GM19468 (cell line): ENCODE results near the gene GHRH.

Experiments
- ATAC-seq: cut with Tn5 transposase; IDR thresholded peaks from one replicate; pipeline ENCODE4 v1.9.1; 2021; ENCODE audit warnings: mild to moderate bottlenecking, moderate library complexity, moderate number of reproducible peaks; ENCODE audit not compliant: unreplicated experiment; ENCODE audit errors: extremely low read depth

Gene GHRH, protein sequence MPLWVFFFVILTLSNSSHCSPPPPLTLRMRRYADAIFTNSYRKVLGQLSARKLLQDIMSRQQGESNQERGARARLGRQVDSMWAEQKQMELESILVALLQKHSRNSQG

DNA sequence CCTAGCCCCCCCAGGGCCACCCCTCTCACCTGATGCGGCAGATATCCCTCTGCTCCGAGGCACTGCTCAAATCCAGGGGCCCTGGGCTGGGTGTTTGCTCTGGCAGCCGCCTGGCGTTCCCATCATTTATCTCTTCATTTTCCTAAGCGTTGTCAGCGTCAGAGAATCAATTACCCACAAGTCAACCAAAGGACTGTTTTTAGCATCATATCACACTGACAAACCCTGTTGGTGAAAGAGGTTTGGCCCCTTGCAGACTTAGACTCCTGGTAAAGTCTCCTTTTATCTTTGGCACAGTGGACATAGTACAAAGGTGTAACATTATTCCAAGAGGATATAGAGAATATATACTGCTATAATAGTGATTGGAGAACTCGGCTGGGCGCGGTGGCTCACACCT, at the start of gene GHRH:
TSS of gene GHRH (minus strand) at position 101 of the 400 bp plus-strand sequence. CDS start 4,925 bp downstream, outside the sequence.
- no peak for ATAC-seq

DNA sequence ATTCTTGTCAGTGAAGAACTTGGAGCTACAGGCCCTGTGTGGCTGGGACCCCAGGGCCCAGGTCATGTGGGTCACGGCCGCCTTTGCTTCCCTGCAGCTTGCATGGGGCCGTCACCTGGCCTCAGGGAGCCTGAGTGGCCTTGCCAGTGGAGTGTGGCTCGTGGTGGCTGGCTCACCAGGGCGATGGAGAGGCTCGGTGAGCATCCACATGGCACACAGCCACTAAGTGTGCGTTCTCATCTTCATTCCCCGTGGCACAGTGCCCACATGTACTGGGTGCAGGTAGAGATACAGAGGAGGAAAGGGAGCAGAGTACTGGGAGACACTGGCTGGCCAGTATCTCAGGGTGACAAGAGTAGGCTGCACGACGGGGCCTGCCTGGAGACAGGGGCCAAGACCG, 49.3 kb upstream of the GHRH start:
- no peak for ATAC-seq

DNA sequence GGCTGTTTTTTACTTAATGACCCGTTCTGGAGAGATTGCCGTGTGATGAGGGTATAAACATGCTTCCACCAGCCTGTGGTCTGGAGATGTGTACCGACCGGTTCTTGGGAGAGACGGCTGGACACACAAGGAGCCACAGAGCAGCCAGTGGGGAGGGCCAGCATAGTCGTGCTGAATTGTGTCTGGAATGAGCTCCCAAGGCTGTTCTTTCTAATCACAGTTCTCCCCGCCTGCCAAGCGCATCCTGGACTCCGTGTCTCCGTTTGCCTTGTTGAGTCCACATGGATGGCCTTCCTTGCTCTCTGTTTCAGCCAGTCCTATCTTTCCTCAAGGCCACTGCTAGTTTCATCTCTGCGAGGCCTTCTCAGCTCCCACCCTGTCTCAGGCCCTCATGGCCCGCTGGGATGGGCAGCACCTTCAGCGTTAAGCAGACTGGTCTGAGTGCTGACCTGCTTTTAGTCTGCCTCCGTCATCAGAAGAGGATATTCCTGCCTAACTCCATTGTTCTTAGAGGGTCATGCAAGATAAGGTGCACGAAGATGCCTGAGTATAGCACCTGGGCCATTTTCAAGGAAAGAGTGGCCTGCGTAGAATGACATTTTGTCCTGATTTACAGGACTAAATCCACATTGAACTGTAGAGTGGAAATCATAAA, 48.4 kb upstream of the GHRH start:
- ATAC-seq: no peak

DNA sequence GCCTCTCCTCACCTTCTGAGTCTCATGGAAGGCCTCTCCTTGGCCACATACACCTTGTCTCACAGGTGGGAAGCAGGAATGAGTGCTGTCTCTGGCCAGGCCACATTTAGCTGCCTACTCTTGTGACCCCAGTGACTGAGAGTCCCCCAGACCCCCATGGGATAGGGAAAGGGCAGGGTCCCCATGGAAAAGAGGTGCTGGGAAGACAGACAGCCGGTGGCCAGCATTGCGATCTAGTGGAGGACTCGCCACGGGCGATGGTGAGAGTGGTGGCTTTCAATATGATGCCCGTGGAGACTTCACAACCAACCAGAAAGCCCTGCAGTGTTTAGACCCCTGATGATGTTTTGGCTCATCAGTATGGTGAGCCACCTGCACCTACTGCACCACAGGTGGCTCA, 47.7 kb upstream of the GHRH start:
- no peak for ATAC-seq

DNA sequence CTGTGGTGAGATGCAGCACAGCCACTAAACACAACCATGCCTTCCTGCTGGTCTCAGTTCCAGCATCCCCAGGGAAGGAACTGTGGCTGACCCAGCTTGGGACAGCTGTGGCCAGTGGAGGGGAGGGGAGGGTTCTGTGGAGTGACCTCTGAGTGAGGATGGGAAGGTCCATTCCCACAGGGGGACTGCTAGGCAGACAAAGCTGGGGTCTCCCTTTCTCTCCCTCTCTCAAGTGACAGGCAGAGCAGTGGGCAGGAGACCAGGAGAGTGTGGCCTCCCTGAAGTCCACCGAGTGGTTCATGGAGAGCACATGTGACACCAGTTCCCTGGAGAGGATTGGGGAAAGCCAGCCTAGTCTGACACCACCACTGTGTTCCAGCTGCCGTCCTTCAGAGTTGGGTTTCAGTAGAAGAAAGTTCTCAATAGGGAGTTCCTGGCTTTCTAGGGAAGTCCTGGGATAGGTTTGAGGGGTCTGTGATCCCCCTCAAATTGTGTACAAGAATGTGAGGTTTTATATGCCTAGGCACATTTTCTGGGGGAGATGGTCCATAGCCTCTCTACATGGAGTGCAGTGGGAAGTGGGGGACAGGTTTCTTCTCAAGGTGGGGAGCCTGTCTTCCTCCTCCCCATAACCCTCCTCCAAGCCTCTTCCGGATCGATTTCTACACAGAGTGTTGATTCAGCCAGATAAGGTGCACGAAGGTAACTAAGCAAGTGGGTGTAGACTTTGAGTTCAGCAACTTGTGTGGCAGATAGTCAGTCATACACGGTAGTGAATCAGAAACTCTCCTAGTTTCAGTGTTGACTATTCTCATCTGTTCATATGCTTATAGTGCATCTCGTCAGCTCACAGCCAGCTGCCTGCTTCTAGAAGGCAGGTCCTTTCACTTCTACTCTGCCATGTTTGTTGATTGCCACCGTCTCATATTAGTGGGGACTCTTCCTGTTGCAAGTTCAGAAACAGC, 46.8 kb upstream of the GHRH start:
- no peak for ATAC-seq

DNA sequence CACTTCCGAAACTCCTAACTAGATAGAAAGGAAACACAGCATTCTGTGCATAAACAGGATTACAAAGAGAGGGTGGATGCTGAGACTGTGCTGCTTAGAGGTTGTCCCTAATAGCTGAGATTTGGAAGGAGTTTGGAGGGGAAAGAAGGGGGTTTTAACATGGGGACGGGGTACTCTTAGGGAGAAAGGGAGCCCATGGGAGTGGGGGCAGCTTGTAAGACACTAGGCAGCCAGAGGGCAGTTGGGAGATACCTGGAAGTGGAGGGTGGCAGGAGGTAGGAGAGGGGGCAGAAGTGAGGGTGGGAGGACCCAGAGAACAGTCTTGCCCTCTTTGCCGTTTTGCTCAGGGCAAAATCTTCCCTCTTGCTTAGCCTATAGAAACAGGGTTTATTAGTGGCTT, 44.2 kb upstream of the GHRH start:
- no peak for ATAC-seq

DNA sequence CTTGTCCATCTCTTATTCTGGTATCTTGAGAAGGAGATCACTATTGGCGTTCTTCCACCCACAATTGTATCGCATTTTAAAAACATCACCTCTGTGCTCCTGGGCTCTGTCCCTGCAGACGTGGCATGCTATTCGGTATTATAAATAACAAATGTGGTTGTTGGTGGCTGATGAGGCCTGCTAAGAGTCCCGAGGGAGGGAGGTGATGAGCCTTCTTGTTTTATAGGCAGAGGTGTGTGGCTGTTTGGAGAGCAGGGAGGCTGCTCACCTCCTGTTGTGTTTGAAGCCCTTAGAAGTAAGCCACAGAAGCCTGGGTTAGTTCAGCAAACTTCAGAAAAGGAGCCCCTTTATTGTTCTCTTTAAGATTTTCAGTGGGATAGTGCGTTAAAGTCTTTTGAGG, 43.5 kb upstream of the GHRH start:
- no peak for ATAC-seq

DNA sequence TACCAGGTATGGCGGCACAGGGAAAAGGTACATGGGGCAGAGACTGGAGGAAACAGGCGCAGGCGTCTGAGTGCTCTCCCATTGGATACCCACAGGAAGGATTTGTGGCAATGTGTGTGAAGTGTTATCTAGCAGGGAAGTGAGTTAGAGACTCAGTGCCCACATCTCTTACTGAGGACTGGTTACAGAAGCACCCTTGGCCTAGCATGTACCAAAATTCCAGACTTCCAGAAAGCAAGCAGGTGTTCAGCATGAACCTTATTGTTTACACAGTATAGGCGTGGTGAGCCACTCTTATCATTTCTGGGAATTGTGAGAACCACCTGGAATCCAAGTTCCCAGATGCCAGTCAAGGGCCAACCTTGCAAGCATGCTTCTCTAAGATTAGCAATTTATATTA, 42.0 kb upstream of the GHRH start:
- ATAC-seq: no peak

DNA sequence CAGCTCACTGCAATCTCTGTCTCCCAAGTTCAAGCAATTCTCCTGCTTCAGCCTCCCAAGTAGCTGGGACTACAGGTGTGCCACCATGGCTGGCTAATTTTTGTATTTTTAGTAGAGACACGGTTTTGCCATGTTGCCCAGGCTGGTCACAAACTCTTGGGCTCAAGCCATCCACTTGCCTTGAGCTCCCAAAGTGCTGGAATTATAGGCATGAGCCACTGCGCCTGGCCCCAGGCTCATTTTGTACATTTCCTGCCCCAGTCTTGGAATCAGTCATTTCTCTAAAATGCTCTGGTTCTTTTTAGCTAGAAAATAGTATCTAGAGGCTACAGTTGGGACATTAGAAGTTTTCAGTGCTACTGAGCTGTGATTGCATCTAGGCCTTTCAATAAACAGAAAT, 41.4 kb upstream of the GHRH start:
- ATAC-seq: no peak

DNA sequence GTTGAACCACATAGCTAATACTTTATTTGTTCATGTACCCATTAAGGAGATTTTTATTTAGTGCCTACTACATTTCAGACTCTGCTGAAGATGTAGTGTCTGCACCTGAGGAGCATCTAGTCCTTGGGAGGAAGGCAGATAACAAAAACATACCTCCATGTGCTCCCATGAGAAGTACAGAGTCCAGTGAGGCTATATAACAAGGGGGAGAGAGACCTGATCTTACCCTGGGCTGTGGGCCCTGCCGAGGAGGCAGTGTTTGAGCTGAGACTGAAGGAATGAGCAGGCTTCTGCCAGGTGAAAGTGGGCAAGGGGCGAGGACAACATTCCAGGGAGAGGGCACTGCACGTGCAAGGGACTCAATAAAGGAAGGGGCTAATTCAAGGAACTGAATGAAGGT, 39.9 kb upstream of the GHRH start:
- no peak for ATAC-seq

DNA sequence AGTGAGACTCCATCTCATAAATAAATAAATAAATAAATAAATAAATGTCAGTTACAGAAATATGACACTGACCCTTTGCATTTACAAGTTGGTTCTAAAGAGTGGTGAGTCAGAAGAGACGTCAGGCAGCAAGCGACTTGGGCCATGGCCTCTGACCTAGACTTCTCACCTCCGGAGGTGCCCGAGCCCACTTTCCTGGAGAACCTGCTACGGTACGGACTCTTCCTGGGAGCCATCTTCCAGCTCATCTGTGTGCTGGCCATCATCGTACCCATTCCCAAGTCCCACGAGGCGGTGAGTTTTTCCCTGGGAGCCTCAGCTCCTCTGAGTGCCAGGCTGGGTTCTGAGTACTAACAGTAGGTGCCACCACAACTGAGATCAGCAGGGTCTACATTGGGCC, 39.5 kb upstream of the GHRH start:
- no peak for ATAC-seq

DNA sequence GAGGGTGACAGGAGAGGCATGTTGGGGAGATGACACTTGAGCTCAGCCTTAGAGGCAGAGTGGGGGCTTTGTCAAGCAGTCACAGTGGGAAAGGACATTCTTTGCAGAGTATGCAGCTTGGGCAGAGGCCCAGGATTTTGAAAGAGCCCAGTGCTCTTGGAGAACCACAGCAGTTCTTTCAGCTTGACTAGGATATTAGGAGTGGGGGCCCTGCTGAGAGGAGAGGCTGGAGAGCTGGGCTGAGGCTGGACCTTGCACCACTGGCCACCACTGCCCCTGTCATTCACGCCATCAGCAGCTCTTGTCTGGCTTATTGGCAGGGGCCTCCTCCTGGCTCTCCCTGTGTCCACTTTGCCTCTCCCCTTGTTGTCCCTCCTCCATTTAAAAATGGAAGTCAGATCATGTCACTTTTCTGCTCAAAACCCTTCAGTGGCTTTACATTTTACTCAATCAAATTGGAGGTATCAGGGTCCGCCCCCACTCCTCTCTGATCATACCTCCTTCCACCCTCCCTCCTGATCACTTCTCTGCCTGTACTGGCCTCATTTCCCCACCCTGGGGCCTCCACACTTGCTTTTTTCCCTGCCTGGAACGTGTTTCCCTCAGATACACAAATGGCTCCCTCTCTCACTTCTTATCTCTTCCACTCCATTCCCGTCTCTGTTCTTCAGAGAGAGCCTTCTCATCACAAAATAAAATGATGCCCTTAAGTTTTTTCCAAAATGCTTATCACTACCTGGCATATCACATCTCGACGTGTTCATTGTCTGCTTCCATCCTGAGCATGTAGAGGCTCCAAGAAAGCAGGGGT, 38.3 kb upstream of the GHRH start:
- no peak for ATAC-seq

DNA sequence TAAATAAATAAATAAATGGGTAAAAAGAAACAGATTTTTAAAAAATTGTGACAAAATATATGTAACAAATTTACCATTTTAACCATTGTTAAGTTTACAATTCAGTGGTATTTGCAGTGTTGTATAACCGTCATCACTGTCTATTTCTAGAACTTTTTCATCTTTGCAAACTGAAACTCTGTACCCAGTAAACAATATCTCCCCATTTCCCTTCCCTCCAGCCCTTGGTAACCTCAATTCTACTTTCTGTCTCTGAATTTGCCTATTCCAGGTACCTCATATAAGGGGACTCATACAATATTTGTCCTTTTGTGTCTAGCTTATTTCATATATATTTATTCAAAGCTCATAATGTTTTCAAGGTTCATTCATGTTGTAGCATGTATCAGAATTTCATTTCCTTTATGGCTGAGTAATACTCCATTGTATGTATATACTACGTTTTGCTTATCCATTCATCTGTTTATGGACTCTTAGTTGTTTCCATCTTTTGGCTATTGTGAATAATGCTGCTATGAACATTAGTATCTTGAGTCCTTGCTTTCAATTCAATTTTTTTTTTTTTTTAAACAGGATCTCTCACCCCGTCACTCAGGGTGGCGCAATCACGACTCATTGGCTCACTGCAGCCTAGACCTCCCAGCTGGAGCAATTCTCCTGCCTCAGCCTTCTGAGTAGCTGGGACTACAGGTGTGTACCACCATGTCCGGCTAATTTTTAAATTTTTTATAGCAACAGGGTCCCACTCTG, 36.8 kb upstream of the GHRH start:
- no peak for ATAC-seq

DNA sequence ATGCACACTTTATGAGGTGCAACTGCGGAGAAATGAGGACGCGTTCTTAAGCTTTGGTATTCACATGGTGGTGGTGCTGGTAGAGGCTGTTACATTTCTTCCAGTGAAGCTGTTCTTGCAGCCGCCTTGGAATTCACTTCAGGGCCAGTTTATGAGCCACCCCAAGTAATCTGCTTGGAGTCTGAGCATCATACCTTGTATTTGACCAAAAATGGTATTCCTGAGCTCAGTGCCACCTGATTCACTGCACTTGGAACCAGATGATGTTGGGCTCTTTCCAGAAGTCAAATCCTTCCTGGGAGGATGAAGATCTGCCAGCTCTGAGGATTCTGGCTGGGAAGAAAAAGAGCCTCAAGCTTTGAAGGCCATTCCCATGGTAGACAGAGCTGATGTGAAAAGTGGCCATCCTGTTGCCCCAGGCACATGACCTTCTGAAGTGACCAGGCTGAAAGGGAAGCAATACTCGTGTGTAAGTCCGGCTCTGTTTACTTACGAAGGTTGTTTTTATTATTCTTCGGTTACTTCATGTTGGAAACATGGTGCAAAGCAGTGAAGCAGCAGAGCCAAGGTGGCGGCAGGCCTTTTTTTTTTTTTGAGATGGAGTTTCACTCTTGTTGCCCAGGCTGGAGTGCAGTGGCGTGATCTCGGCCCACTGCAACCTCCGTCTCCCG, 35.6 kb upstream of the GHRH start:
- no peak for ATAC-seq

DNA sequence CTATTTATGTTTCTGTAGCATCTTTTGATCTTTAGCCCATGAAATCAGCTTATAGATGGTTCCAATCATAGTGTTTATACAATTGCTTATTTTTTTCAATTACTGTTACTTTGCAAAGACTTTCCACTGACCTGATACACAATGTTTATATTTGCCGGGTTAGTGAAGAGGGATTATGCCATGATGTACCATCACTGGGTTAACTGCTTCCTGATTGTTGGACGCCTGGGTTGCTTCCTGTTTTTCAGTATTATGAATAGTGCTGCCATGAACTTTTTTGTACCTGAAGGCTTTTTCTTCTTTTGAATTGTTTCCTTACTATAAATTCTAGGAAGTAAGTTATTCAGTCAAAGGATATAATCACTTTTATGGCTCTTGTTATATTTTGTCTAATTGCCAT, 34.8 kb upstream of the GHRH start:
- ATAC-seq: no peak

DNA sequence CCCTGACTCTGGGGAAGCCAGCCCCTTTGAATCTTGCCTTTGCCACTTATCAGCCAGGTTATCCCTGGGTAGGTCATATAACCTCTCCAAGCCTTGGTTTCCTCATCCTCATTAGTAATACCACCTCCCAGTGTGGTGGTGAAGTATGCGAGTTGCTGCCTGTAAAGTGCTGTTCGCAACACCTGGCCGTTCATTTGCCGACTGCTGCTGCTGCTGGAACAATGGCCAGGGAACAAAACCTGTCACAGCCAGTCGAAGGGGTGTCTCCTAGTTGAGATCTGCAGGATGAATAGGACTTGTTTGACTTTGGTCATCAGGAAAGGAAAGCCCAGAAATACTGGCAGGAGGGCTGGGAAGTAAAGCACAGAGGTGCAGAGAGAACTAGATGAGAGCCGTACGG, 34.0 kb upstream of the GHRH start:
- ATAC-seq: no peak

DNA sequence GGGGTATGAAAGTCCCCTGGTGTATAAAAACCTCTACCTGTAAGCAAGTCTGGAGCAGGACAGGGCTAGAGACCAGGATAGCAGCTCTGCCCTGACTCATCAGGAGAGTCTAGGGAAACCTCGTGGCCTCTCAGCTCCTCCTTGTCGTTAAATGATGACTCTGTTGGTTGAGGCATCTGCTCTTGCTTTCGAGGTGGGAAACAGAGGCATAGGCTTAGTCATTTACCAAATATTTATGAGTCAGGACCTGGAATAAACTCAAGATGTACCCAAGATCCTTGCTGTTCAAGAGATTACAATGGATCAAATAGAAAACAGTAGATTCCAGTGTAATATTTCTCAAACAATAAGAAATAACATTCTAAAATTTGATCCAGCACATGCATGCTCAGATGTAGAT, 33.4 kb upstream of the GHRH start:
- no peak for ATAC-seq

DNA sequence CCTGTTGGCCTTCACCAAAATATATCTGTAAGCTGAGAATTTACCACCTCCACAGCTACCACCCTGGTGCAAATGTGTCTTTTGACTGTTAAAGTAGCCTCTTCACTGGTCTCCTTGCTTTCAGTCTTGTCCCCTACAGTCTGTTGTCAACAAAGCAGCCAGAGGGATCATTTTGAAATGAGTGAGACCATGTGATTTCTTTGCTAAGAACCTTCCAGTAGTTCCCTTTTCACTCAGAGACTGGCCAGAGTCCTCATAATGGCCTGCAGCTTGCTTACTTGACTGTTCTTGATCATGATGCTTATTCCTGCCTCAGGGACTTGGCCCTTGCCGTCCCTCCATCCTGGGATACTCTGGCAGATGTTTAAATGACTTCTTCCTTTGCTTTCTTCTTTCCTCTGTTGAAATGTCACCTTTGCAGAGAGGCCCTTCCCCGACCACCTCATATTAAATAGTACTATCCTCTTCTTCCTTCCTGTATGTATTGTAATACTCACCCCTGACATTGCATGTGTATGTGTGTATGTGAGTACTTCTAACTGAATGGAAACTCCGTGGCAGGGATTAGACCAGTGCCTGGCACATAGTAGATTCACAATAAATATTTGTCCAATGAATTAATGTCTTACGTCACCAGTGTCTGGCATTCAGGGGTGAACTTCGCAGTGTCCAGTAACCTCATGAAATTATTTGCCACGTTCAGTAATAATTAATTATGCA, 32.8 kb upstream of the GHRH start:
- no peak for ATAC-seq
